22Rv1 (cell line): ENCODE measurements around the gene IRX3.

Experiments
- CTCF ChIP-seq: fragments of 450-650 bp; IDR thresholded peaks from 2 replicates; pipeline ENCODE4 v1.5.1; 2017; ENCODE audit warnings: mild to moderate bottlenecking
- ZFX ChIP-seq: fragments of 450-650 bp; IDR thresholded peaks from 2 replicates; pipeline ENCODE4 v1.6.1; 2017; ENCODE audit warnings: antibody characterized with exemption, borderline replicate concordance

- TF ChIP-seq CTCF (no peak), ZFX (no peak)
Measured at GRCh38 chr16:54243202-54243601, 43.4 kb downstream of the IRX3 start.
